Astrocyte of the cerebellum (primary cell): ENCODE measurements around the gene SMCO4.

Experiments used
- DNase-seq: peaks from one replicate; pipeline ENCODE4 v3.0.0-alpha.2; 2011; ENCODE audit warnings: low read depth
- H3K4me3 ChIP-seq: 2 replicates; pipeline ENCODE4 v1.5.1; 2011; ENCODE audit warnings: mild to moderate bottlenecking, low read depth, low read length, moderate library complexity
- in situ Hi-C: cut with HindIII; loops from 2 replicates; pipeline ENCODE4 v1.10.0; 2017; ENCODE audit warnings: low sequenced_read_pairs
- TF ChIP-seq, protein P1 (sequence below): IDR thresholded peaks from 2 replicates; pipeline ENCODE4 v1.5.1; 2012; ENCODE audit warnings: low read length, low read depth, moderate library complexity, mild to moderate bottlenecking; ENCODE audit errors: missing control alignments

The SMCO4 gene

DNA sequence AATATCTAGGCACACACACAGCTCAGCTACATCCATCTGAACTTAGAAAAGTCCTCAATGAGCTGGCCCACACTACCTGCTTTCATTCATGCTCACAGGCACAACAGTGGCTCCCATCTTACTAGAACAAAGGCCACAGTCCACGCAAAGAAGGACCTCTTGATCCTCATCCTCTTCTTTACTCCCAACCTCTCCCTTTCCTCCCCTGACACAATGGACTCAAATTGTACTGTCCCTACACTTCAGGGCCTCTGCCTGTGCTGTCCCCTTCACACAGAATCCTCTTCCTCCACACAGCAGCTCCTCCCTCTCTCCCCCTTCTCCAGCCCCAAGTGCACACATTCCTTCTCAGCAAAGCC, 12.7 kb downstream of the SMCO4 start:
- in situ Hi-C loops, result no loop called here
- no peak for DNase-seq
- TF ChIP-seq, protein P1, sequence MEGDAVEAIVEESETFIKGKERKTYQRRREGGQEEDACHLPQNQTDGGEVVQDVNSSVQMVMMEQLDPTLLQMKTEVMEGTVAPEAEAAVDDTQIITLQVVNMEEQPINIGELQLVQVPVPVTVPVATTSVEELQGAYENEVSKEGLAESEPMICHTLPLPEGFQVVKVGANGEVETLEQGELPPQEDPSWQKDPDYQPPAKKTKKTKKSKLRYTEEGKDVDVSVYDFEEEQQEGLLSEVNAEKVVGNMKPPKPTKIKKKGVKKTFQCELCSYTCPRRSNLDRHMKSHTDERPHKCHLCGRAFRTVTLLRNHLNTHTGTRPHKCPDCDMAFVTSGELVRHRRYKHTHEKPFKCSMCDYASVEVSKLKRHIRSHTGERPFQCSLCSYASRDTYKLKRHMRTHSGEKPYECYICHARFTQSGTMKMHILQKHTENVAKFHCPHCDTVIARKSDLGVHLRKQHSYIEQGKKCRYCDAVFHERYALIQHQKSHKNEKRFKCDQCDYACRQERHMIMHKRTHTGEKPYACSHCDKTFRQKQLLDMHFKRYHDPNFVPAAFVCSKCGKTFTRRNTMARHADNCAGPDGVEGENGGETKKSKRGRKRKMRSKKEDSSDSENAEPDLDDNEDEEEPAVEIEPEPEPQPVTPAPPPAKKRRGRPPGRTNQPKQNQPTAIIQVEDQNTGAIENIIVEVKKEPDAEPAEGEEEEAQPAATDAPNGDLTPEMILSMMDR, result no peak
- H3K4me3 ChIP-seq, result no peak overlapping the region

DNA sequence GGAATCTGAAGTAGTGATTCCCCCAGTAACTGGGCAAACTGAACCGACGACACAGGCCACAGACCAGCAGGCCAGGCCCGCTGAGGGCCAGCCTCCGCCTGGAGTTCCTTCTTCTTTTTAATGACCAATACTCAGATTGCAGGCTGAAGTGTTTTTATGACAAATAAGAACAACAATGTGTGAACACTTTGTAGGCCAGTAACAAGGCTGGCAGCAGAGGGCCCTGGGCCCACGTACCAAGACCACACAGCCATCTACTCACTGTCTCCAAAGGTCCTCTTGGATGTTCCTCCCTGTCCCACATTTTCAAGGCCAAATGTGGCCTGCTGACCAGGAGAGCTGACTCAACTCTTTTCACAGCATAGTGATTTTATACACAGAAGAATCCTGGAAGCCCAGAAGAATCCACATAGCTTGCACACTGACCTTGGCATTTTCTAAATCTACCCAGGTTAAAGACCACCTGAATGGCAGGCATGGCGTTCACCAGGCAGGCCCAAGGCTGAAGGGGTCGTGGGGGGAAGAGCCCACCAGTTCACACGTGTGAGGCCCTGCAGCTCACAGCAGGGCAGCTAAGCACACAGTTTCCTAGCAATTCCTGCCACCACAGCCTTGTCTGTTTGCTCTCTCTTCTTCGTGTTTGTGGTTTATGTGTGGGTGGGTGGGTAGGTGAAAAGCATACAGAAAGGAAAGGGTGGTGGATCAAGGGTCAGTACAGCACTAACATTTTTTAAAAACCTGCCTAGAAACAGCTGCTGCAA, 13.3 kb downstream of the SMCO4 start:
- DNase-seq, result no peak
- in situ Hi-C loops, result no loop called here
- no peak overlapping the region for H3K4me3 ChIP-seq
- TF ChIP-seq, protein P1, result no peak

DNA sequence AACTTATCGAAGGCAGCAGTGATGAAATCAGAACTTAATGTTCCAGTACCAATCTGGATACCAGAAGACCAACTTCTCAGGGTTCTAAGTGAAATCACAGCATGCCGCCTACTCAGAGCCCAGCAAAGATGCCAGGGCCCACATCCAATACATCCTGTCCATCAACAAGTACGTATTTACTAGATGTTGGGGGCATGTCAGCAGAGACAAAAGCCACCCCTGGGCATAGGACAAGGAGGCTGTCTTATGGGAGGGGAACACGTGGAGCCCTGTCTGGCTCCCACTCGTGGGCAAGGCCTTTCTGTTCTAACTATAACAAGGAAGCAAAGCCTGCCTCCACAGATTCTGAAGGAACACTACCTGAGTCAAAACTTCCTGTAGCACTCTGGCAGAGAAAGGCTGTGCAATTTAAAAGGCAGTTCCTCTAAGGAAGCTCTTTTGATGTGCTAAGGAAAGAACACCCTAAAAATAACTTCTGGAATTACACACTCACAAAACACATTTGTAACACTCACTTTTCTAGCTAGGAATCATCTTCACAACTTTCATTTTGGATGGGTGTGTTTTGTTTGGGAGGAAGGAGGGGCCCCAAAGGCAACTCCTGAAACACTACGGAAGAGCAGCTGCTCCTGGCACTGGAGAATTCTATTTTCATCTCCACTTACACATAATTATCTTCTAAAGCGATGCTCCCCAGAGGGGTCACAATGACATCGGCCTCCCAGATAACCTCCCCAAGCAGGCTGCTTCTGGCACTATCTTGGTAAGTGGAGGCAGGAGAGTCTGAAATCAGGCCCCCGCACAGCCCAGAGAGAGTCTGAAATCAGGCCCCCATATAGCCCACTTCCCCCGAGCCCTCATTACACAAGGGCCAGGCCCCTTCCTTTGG, 14.2 kb downstream of the SMCO4 start:
- TF ChIP-seq, protein P1, result no peak
- no peak overlapping the region for H3K4me3 ChIP-seq
- DNase-seq, result no peak
- in situ Hi-C loops, result no loop called here

DNA sequence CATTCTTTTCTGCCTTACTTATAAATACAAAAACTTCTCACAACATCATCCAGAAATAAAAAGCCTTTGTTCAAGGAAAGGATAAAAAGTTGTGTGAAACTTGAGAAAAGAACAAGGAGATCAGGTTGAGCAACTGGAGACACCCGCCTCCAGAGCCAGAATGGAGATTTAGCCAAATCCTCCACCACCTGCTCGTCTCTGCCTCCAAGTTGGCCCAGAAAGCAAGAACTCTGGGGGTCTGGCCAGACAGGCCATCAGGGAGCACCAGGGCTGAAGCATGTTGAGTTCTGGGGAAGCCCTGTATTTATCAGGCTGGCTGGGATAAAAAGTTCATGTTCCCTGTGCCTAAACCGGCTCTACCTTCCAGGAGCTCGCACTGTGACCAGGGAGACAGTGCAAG, 14.9 kb downstream of the SMCO4 start:
- no peak for DNase-seq

DNA sequence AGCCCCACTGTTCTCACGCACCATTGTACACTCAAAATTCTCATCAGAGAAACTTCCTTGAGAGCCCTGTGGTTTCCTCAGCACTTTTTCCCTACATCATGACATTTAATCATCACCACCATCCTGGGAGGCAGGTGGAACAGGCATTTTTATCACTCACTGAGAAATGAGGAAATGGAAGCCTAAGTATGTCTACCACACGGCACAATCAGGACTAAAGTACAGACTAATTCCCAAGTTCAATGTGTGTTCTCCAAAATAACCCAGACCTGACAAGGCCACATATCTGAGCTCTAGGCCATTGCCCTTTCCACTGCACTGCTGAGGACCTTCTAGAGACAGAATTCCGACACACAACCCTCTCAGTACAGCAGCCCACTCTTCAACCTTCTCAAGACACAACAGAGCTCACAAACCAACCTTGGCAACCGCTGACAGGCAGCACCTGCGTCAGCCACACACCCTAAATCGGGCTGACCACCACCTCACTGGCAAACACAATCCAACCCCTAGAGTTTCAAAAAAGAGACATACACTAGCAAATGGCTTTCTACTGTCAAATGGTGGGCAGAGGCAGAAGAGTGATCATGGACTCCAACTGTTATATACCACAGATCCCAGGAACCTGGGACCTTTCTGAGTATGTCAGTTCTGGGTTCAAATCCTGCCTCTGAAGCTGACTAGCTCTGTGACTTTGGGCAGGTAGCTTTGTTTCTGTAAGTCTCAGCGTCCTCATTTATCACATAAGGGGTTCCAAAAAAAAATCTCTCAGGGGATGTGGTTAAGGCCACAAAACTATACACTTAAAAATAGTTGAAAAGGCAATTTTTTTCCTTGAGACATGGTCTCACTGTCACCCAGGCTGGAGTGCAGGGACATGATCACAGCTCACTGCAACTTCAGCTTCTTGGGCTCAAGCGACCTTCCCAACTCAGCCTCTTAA, 16.3 kb downstream of the SMCO4 start:
- no peak overlapping the region for H3K4me3 ChIP-seq
- no peak for DNase-seq
- TF ChIP-seq, protein P1, result no peak
- in situ Hi-C loops, result no loop called here

More for the DNA sequence above, 14.9 kb downstream of the SMCO4 start:
- in situ Hi-C loops, result no loop called here
- H3K4me3 ChIP-seq, result no peak overlapping the region
- TF ChIP-seq, protein P1, result no peak

DNA sequence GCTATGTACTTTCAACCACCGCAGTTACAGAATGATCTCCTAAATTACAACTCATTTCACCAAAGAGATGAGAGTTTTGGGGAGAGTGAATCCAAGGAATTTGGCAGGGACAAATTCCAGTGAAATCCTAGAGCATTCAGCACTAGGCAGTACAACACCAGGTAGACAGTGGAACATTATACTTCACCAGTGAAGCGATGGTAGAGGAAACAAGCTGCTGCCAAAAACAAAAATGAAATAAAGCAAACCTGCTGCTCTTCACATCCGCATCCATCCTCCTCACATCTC, 16.9 kb downstream of the SMCO4 start:
- in situ Hi-C loops, result no loop called here
- no peak overlapping the region for H3K4me3 ChIP-seq
- DNase-seq, result no peak
- TF ChIP-seq, protein P1, result no peak
